Measurements from ENCODE around the gene MINDY4.

The MINDY4 gene

GRCh38 chr7:30776971-30777370 lies 5.8 kb downstream of the MINDY4 start:
- DNase-seq, result no peak

GRCh38 chr7:30778255-30779025 lies 7.2 kb downstream of the MINDY4 start:
- DNase-seq, result no peak

- no peak for DNase-seq
Measured at GRCh38 chr7:30779574-30779973, 8.4 kb downstream of the MINDY4 start.

- DNase-seq, result no peak
Measured at GRCh38 chr7:30780941-30781340, 9.7 kb downstream of the MINDY4 start.

- no peak for DNase-seq
Measured at GRCh38 chr7:30782690-30783089, 11.5 kb downstream of the MINDY4 start.

GRCh38 chr7:30785786-30786185 lies 14.6 kb downstream of the MINDY4 start:
- DNase-seq, result no peak

GRCh38 chr7:30787486-30787885 lies 16.3 kb downstream of the MINDY4 start:
- no peak for DNase-seq

GRCh38 chr7:30788640-30789333 lies 17.6 kb downstream of the MINDY4 start:
- DNase-seq, result no peak

- DNase-seq, result no peak
Measured at GRCh38 chr7:30789334-30789711, 18.1 kb downstream of the MINDY4 start.

GRCh38 chr7:30790356-30790755 lies 19.1 kb downstream of the MINDY4 start:
- no peak for DNase-seq

GRCh38 chr7:30791114-30791513 lies 19.9 kb downstream of the MINDY4 start:
- no peak for DNase-seq

- DNase-seq, result no peak
Measured at GRCh38 chr7:30795161-30795948, 24.1 kb downstream of the MINDY4 start.

- no peak for DNase-seq
Measured at GRCh38 chr7:30796105-30796869, 25.1 kb downstream of the MINDY4 start.

- DNase-seq, result no peak
Measured at GRCh38 chr7:30797176-30798040, 26.2 kb downstream of the MINDY4 start.

- DNase-seq, result no peak
Measured at GRCh38 chr7:30799206-30799975, 28.2 kb downstream of the MINDY4 start.

- no peak for DNase-seq
Measured at GRCh38 chr7:30799976-30800661, 28.9 kb downstream of the MINDY4 start.

- DNase-seq, result peak; percentile 60
Measured at GRCh38 chr7:30800785-30801252, 29.6 kb downstream of the MINDY4 start.

GRCh38 chr7:30802812-30803211 lies 31.6 kb downstream of the MINDY4 start:
- DNase-seq, result no peak

- no peak for DNase-seq
Measured at GRCh38 chr7:30804078-30804661, 33.0 kb downstream of the MINDY4 start.
